Panc1 (cell line): ENCODE results near the gene ERFL. TPM values are rescaled to one million over a fixed set of nuclear protein-coding genes. Genes with fewer than 3 reads are reported as not detected.

Experiments used
- ATAC-seq: fragments of 200-7000 bp; cut with Tn5 transposase; 2 replicates; pipeline ENCODE4 v1.9.1; 2020; ENCODE audit warnings: mild to moderate bottlenecking, moderate library complexity
- BruUV-seq: library from RNA; stranded (reverse); fragments of 400-500 nt; replicated peaks from 2 replicates; lab custom pipeline; 2021; lab: Mats Ljungman, UMichigan
- CTCF ChIA-PET: fragments of 300-600 bp; sonication (Branson Sonifier 250); formaldehyde crosslinking; loops from one replicate; lab custom pipeline; 2022; ENCODE audit warnings: antibody characterized with exemption; lab: Charles Lee
- POLR2A ChIA-PET: fragments of 300-600 bp; sonication (Branson Sonifier 250); formaldehyde crosslinking; loops from one replicate; lab custom pipeline; 2022; ENCODE audit warnings: antibody characterized with exemption; lab: Charles Lee
- DNase-seq: peaks from one replicate; pipeline ENCODE4 v3.0.0-alpha.2; 2010; ENCODE audit warnings: low read depth, low spot score
- H3K27ac ChIP-seq: 2 replicates; pipeline ENCODE4 v1.5.1; 2011; ENCODE audit warnings: mild to moderate bottlenecking, low read length, inconsistent platforms
- H3K27me3 ChIP-seq: fragments of 200-500 bp; sonication (Bioruptor generic); 2 replicates; pipeline ENCODE4 v1.6.0; 2014; ENCODE audit warnings: low read length, inconsistent platforms; ENCODE audit not compliant: control insufficient read depth, insufficient read depth
- H3K36me3 ChIP-seq: fragments of 200-500 bp; sonication (Bioruptor generic); 2 replicates; pipeline ENCODE4 v1.5.1; 2014; ENCODE audit warnings: inconsistent platforms, mild to moderate bottlenecking, low read length, moderate library complexity; ENCODE audit not compliant: control insufficient read depth, insufficient read depth
- H3K4me1 ChIP-seq: 2 replicates; pipeline ENCODE4 v1.5.1; 2011; ENCODE audit warnings: inconsistent platforms, mild to moderate bottlenecking, low read length, moderate library complexity; ENCODE audit not compliant: control insufficient read depth, insufficient read depth
- H3K4me3 ChIP-seq, 2 experiments: 2 replicates each; pipeline ENCODE4 v1.5.1; 2011 to 2012; ENCODE audit warnings: low read depth in 2 of 2, low read length in 2 of 2, mild to moderate bottlenecking in 2 of 2, inconsistent platforms in 1 of 2, moderate library complexity in 1 of 2
- H3K9me3 ChIP-seq: fragments of 200-500 bp; sonication (Bioruptor generic); 2 replicates; pipeline ENCODE4 v1.5.1; 2014; ENCODE audit warnings: low read depth, mild to moderate bottlenecking, inconsistent platforms, low read length, moderate library complexity; ENCODE audit not compliant: control insufficient read depth, insufficient read depth
- POLR2AphosphoS5 ChIP-seq: IDR thresholded peaks from 2 replicates; pipeline ENCODE4 v1.6.1; 2012; ENCODE audit warnings: mild to moderate bottlenecking, low read depth, low read length, moderate library complexity
- SIN3A ChIP-seq: IDR thresholded peaks from 2 replicates; pipeline ENCODE4 v1.6.1; 2012; ENCODE audit warnings: low read depth, mild to moderate bottlenecking, low read length, moderate library complexity, borderline replicate concordance; ENCODE audit not compliant: insufficient read depth
- TCF7L2 ChIP-seq: IDR thresholded peaks from 2 replicates; pipeline ENCODE4 v1.6.1; 2011; ENCODE audit warnings: mild to moderate bottlenecking, low read depth, low read length, inconsistent platforms
- in situ Hi-C: cut with HindIII; loops from 2 replicates; pipeline ENCODE4 v1.10.0; 2016; ENCODE audit warnings: low sequenced_read_pairs, low pct_unique_long_range_greater_than_20kb
- intact Hi-C: fragments of 100-400 bp; cut with micrococcal nuclease; formaldehyde crosslinking; loops from one replicate; pipeline ENCODE4 v1.10.0; 2022; ENCODE audit not compliant: unreplicated experiment
- total RNA-seq: library from RNA; stranded (reverse); gene quantifications from one replicate; pipeline ENCODE4 v1.2.1, GENCODE V29; 2021; ENCODE audit not compliant: unreplicated experiment
- TF ChIP-seq, protein P1 (sequence below), 2 experiments: IDR thresholded peaks; 2 replicates each; pipeline ENCODE4 v1.6.1; 2011 to 2012; ENCODE audit warnings: low read depth in 2 of 2, control low read depth in 1 of 2, low read length in 1 of 2, mild to moderate bottlenecking in 1 of 2, moderate library complexity in 1 of 2; ENCODE audit not compliant: insufficient read depth in 1 of 2
- TF ChIP-seq, protein P2 (sequence below): fragments of 450-650 bp; IDR thresholded peaks from 2 replicates; pipeline ENCODE4 v1.5.1; 2017; ENCODE audit warnings: mild to moderate bottlenecking

The ERFL gene
- total RNA-seq, 1 experiment from 2014 or later, result 0.18 TPM

DNA sequence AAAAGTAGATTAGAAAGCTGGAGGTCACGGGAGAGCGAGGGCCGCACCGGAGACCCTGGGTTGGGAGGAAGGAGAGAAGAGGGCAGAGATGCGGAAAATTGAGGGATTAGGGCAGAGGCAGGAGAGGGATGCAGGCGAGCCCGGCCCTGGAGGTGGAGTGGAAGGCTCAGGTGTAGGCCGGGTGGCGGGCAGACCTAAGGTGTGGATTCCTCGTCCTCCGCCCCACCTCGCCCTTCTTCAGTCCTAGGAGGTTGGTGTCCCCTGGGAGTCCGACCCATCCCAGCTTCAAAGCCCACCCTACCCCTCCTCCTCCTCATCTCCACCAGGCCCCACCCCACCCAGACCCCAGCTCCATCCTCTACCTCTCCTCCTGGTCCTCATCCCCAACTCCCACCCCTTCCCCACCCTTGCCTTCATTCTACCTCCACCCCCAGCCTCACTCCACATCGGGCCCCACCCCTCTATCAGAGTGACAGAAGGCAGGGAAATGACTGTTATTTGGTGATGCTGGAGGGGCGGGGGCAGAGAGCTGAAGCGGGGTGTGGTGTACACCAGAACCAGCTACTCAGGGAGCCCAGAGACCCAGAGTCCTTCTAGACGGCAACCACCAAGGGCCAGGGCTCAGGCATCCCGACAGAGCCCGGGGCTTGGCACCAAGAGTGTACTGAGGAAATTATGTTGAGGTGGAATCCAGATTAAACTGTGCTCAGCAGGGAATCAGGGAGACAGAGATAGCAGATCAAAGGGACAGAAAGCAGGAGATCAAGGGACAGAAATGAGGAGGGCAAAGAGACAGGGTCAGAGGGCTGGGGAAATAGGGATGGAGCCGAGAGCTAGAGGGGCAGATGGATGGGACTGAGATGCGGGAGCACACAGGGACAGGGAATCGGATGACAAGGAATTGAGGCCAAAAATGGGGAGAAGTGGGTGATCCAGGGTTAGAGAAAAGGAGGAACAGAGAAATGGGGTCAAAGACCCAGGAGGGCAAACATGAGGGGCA is 6.4 kb downstream of the ERFL start:
- in situ Hi-C loops, result no loop called here

DNA sequence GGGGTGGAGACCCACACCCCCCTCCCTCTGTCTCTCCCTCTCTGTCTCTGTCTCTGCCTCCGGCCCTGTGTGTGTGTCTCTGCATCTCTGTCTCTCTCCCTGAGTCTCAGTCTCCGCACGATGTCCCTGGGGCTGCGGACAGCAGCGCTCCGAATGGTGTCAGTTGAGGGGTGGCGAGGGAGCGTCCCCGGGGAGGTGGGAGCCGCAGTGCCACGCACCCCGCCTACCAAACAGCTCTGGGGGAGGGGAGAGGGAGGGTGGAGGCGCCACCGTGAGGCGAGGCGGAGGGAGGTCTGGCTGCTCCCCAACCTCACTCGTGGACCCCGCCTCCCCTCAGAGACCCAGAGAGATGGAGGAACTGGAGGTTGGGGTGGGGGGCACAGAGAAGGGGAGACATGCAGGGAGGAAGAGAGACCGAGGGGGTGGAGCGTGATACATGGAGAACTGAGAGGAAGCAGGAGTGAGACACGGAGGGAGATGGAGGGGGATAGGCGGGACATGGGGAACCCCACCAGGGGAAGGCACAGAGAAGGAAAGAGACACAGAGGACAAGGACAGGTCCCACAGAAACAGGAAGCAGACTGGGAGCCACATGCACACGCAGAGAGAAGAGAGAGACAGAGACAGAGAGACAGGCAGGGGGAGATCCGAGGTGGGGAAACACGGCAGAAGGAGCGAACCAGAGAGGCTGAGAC is 7.2 kb downstream of the ERFL start:
- Histone ChIP-seq H3K36me3 (no peaks in the 10 kb centered on the region), H3K4me1 (no peaks in the 10 kb centered on the region), H3K27ac (no peak overlapping the region), H3K27me3 (no peaks in the 10 kb centered on the region), H3K4me3 (no peak overlapping the region), H3K9me3 (no peaks in the 10 kb centered on the region)
- DNase-seq (no peak), ATAC-seq (no peak)
- CTCF ChIA-PET, result no interaction called here
- BruUV-seq, result no TSS peak
- POLR2A ChIA-PET, result no interaction called here
- TF ChIP-seq SIN3A (no peak), TCF7L2 (no peak), POLR2AphosphoS5 (no peak)
- TF ChIP-seq, protein P1, sequence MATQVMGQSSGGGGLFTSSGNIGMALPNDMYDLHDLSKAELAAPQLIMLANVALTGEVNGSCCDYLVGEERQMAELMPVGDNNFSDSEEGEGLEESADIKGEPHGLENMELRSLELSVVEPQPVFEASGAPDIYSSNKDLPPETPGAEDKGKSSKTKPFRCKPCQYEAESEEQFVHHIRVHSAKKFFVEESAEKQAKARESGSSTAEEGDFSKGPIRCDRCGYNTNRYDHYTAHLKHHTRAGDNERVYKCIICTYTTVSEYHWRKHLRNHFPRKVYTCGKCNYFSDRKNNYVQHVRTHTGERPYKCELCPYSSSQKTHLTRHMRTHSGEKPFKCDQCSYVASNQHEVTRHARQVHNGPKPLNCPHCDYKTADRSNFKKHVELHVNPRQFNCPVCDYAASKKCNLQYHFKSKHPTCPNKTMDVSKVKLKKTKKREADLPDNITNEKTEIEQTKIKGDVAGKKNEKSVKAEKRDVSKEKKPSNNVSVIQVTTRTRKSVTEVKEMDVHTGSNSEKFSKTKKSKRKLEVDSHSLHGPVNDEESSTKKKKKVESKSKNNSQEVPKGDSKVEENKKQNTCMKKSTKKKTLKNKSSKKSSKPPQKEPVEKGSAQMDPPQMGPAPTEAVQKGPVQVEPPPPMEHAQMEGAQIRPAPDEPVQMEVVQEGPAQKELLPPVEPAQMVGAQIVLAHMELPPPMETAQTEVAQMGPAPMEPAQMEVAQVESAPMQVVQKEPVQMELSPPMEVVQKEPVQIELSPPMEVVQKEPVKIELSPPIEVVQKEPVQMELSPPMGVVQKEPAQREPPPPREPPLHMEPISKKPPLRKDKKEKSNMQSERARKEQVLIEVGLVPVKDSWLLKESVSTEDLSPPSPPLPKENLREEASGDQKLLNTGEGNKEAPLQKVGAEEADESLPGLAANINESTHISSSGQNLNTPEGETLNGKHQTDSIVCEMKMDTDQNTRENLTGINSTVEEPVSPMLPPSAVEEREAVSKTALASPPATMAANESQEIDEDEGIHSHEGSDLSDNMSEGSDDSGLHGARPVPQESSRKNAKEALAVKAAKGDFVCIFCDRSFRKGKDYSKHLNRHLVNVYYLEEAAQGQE (IDR thresholded peaks at IDR 0.05; ENCODE audit: insufficient read depth in 1 of 2, low read depth in 2 of 2, low read length in 1 of 2), result no peak
- TF ChIP-seq, protein P2, sequence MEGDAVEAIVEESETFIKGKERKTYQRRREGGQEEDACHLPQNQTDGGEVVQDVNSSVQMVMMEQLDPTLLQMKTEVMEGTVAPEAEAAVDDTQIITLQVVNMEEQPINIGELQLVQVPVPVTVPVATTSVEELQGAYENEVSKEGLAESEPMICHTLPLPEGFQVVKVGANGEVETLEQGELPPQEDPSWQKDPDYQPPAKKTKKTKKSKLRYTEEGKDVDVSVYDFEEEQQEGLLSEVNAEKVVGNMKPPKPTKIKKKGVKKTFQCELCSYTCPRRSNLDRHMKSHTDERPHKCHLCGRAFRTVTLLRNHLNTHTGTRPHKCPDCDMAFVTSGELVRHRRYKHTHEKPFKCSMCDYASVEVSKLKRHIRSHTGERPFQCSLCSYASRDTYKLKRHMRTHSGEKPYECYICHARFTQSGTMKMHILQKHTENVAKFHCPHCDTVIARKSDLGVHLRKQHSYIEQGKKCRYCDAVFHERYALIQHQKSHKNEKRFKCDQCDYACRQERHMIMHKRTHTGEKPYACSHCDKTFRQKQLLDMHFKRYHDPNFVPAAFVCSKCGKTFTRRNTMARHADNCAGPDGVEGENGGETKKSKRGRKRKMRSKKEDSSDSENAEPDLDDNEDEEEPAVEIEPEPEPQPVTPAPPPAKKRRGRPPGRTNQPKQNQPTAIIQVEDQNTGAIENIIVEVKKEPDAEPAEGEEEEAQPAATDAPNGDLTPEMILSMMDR, result no peak
- in situ Hi-C loops, result no loop called here
- intact Hi-C loops, result no loop called here

More for the DNA sequence above, 6.4 kb downstream of the ERFL start:
- CTCF ChIA-PET, result no interaction called here
- ATAC-seq (no peak), DNase-seq (no peak)
- Histone ChIP-seq H3K9me3 (no peaks in the 10 kb centered on the region), H3K27ac (no peak overlapping the region), H3K27me3 (no peaks in the 10 kb centered on the region), H3K36me3 (no peaks in the 10 kb centered on the region), H3K4me3 (no peak overlapping the region), H3K4me1 (no peaks in the 10 kb centered on the region)
- BruUV-seq, result no TSS peak
- POLR2A ChIA-PET, result no interaction called here
- TF ChIP-seq, protein P1 (IDR thresholded peaks at IDR 0.05; ENCODE audit: insufficient read depth in 1 of 2, low read depth in 2 of 2, low read length in 1 of 2), result no peak
- no peak for TF ChIP-seq TCF7L2
- TF ChIP-seq POLR2AphosphoS5, result no peak
- intact Hi-C loops, result no loop called here
